ENCODE measurements around the gene SH3PXD2A. TPM values are rescaled to one million over a fixed set of nuclear protein-coding genes. Genes with fewer than 3 reads are reported as not detected.

Gene SH3PXD2A
- total RNA-seq, 1 donor from 2014 or later = 2.4 TPM

GRCh38 chr10:103847909-103848468, 7.4 kb downstream of the SH3PXD2A start:
- DNase-seq = no peak

- DNase-seq = no peak
Observed at GRCh38 chr10:103847346-103847745, 8.0 kb downstream of the SH3PXD2A start.

GRCh38 chr10:103845972-103846371, 9.4 kb downstream of the SH3PXD2A start:
- peak; percentile 65 for DNase-seq

- peak; percentile 54 for DNase-seq
Observed at GRCh38 chr10:103845346-103845745, 10.0 kb downstream of the SH3PXD2A start.

GRCh38 chr10:103843854-103844570, 11.4 kb downstream of the SH3PXD2A start:
- DNase-seq = no peak

- no peak for DNase-seq
Observed at GRCh38 chr10:103843045-103843444, 12.3 kb downstream of the SH3PXD2A start.

DNA sequence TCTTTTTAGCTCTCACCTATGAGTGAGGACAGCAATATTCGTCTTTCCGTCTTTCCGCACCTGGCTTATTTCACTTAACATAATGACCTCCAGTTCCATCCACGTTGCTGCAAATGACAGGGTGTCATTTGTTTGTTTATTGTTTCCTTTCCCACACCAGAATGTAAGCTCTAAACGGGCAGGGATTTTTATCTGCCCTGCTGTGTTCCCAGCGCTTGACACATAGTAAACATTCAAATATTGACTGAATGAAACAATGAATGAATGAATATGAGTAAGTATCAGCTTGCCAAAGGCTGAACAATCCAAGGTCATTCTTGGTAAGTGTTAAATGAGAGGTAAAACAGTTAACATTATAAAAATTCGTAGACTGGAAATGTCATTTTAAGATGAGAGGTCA, 12.8 kb downstream of the SH3PXD2A start:
- no peak for DNase-seq

DNA sequence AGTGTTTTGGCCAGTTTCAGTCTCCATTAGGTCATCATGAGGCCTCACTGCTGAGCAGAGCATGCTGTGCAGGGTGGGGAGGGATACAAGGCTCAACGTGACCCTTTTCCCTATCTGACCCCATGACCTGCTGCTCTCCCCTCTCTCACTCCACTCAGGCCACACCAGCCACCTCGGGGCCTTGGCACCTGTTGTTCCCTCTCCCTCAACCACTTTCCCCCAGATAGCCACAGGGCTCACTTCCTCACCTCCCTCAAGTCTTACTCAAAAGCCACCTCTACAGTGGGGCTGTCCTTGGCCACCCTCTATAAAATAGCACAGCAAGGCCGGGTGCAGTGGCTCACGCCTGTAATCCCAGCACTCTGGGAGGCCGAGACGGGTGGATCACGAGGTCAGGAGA, 13.9 kb downstream of the SH3PXD2A start:
- DNase-seq = no peak

DNA sequence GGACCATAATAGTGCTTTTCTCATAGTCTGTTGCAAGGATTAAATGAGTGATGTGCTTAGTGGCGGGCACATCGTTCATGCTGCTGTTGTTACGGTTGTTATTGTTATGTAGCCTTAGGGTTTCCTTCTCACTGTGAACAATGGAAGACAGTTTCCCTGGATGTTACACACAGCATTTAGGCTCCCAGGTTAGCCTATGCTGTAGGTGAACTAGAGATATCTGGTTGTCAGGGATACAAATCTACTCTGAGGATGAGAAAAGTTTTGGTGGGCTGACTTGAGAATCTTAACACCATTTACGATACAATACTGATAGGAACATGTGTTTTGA, 14.7 kb downstream of the SH3PXD2A start:
- peak; percentile 40 for DNase-seq

DNA sequence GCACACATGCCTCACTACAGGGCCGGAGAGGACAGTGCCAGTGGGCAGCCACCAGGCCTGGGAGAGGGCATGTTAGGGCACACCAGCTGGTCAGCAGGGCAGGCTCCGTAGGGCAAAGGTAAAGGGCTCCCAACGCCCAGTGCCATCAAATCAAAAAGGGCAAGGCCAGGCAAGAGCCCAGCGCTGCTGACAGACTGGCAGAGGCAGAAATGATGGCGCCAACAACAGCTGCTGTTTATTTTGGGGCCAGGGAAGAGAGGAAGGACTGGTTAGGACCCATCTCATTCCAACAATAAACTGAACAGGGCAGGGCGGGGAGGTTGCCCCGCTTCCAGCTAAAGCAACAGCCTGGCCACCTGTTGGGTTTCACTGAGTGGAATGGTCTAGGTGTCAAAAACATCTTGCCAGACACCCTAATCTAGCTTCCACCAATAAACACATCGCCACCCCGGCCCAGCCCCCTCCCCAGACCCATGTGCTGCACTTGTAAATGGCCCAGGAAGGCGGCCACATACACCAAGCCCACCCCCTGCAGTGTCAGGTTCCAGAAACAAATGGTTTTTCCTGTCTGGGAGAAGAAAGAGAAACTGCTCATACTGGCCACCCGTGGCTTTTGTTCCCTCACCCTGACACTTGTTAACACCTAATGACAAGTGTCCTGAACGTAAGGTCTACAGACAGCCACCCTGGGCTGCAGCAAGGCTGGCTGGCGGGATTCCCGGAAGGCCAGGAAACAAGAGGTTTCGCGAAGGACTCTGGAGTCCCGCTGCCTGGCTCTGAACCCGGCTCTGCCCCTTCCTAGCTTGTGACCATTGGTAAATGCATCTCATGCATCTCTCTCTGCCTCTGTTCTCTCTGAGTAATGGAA, 15.3 kb downstream of the SH3PXD2A start:
- no peak for DNase-seq

DNA sequence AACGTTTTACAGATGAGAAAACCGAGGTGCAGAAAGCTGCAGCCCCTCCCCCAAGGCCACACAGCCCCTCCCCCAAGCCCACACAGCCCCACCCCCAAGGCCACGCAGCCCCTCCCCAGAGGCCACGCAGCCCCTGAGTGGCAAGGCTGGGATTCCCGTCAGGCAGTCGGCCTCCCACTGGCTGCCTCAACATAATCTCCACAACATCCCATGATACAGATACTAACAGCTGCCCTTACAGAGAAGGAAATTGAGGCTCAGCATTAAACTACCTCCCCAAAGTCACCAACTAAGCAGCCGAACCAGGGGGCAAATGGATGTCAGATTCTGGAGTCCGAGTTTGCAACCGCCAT, 15.9 kb downstream of the SH3PXD2A start:
- no peak for DNase-seq

- DNase-seq = no peak
Observed at GRCh38 chr10:103838862-103839518, 16.4 kb downstream of the SH3PXD2A start.

DNA sequence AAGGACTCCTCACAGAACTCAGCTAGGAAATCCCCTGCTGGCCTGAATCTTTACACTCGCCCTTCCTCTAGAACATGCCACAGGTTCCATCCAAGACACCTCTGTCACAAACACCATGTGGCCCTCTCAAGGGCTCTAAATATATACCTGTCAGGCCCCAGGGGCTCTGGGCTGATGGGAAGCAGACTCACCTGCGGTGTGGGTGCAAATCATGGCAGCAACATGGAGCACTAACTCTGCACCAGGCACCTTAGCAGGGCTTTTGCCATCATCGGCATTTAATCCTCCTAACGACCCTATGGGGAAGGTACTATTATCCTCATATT, 17.3 kb downstream of the SH3PXD2A start:
- DNase-seq = no peak

- no peak for DNase-seq
Observed at GRCh38 chr10:103837370-103838069, 17.9 kb downstream of the SH3PXD2A start.

GRCh38 chr10:103836861-103837260, 18.5 kb downstream of the SH3PXD2A start:
- DNase-seq = no peak

DNA sequence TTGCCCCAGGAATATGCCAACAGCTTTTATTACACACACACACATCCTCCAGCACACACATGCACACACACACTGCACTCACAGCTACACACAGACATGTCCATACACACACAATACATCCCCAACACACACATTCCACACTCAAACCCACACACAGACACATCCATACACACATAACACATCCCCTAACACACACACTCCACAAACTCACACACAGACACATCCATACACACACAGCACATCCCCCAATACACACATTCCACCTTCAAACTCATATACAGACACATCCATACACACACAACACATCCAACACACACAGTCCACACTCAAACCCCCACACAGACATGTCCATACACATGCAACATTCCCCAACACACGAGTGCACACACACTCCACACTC, 19.1 kb downstream of the SH3PXD2A start:
- DNase-seq = no peak

DNA sequence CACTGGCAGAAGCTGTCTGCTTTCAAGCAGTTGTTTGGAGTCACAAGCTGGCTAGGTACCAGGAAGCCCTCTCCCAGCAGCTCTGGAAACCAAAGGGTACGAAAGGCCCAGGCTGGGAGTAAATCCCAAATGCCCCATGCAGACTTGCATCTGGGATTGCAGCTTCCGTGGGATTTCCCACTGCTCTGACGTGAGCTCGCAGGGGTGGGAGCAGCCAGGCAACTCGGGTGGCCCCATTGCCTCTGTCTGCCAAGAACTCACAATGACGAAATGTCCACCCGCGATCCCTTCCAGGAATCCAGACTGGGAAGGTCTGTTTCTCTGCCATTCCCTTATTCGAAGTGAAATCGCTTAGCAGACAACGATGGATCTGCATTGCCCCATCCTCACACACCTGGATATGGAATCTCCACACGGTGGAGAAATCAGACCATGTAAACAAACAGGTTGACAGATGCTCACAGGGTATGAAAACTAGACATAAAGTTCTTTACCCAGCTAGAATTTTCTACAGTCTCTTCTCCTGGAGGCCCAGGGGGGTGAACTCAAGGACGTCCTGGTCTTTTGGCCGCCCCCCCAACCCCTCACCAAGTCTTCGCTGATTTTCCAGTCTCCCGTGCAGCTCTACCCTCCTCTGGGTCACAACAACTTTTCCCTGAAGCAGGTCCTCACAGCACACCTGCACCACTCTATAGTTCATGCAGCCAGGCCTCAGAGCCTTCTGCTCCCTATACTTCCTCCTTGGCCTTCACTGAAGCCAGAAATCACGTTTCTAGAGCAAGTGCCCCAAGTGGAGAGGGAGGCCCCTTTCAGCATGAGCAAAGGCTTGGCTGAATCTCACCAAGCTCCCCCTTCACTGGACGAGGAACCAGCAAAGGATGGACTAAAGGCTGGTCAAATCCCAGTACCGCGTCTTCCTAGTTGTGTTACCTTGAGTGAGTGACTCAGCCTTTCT, 20.0 kb downstream of the SH3PXD2A start:
- DNase-seq = no peak

GRCh38 chr10:103834436-103835095, 20.8 kb downstream of the SH3PXD2A start:
- DNase-seq = no peak

- peak; percentile 55 for DNase-seq
Observed at GRCh38 chr10:103833731-103834365, 21.5 kb downstream of the SH3PXD2A start.

DNA sequence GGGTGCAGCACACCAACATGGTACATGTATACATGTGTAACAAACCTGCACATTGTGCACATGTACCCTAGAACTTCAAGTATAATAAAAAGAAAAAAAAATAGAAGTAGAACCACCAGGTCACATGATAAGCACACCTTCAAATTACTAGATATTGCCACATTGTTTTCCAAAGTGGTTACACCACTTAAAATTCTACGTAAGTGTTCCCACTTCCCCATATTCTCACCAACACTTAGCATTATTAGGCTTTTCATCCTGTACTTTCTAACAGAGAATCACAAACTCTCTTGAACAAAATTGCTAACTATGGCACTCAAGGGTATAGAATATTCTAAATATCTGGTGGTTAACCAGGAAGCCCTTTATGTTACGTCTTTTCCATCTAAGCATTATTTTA, 22.6 kb downstream of the SH3PXD2A start:
- no peak for DNase-seq
